ENCODE measurements around the gene CNN2.

DNA sequence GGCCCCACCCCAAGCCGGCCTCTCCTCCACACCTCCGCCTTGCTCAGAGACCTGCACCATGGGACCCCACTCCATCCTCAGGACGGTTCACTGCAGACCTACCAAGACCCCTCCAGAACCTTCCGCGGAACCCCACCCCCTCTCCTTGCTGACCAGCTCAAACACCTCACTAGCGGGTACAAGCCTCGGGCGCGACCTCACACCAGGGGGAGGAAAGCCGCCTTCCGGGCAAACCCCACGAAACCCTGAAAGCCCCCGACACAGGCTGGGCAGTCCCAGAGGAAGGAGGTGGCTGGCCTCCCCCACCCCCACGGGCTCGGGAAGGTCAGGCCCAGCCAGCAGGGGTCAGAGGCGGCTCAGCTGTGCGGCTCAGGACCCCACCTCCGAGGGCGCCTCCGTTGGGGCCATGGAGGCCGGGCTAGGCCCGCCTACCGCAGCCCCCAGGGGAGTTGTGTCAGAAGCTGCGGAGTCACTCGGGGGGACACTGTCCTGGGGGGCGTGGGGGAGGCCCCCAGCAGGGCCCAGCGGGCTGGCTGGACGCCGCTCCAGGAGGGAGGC lies 16.3 kb upstream of the CNN2 start:
- no peak; the same call in 1 of the 2 replicates for TF ChIP-seq ZBTB33 (CRISPR knock-in tag; IDR thresholded peaks at IDR 0.05)
- TF ChIP-seq, protein P1, sequence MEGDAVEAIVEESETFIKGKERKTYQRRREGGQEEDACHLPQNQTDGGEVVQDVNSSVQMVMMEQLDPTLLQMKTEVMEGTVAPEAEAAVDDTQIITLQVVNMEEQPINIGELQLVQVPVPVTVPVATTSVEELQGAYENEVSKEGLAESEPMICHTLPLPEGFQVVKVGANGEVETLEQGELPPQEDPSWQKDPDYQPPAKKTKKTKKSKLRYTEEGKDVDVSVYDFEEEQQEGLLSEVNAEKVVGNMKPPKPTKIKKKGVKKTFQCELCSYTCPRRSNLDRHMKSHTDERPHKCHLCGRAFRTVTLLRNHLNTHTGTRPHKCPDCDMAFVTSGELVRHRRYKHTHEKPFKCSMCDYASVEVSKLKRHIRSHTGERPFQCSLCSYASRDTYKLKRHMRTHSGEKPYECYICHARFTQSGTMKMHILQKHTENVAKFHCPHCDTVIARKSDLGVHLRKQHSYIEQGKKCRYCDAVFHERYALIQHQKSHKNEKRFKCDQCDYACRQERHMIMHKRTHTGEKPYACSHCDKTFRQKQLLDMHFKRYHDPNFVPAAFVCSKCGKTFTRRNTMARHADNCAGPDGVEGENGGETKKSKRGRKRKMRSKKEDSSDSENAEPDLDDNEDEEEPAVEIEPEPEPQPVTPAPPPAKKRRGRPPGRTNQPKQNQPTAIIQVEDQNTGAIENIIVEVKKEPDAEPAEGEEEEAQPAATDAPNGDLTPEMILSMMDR (IDR thresholded peaks at IDR 0.05 in 2 of 3, conservative IDR thresholded peaks at IDR 0.05 in 1 of 3; ENCODE audit: insufficient read depth in 2 of 3, low read depth in 1 of 3, low read length in 3 of 3), result no peak
- TF ChIP-seq E2F5 (CRISPR knock-in tag; IDR thresholded peaks at IDR 0.05), result no peak
- no peak for TF ChIP-seq ETV6 (IDR thresholded peaks at IDR 0.05; ENCODE audit: borderline replicate concordance in 1 of 2, low read depth in 2 of 2, low read length in 1 of 2)
- no peak for TF ChIP-seq ETV6 (CRISPR knock-in tag; IDR thresholded peaks at IDR 0.05; ENCODE audit: borderline replicate concordance)
- TF ChIP-seq ZKSCAN1 (IDR thresholded peaks at IDR 0.05; ENCODE audit: low read depth, low read length), result no peak
